ENCODE data around the gene FSD1.

- no peak for TF ChIP-seq CTCF (IDR thresholded peaks at IDR 0.05 in 2 of 3, conservative IDR thresholded peaks at IDR 0.05 in 1 of 3; ENCODE audit: insufficient read depth in 2 of 3, low read depth in 1 of 3, low read length in 3 of 3)
- no peak for TF ChIP-seq POLR2AphosphoS2 (IDR thresholded peaks at IDR 0.05; ENCODE audit: low read length)
- no peak for TF ChIP-seq NR1H2 (CRISPR knock-in tag; IDR thresholded peaks at IDR 0.05)
- no peak for TF ChIP-seq PHTF2 (CRISPR knock-in tag; IDR thresholded peaks at IDR 0.05)
Observed at GRCh38 chr19:4284176-4284958, 20.0 kb upstream of the FSD1 start.
